AG09309 (cell line): ENCODE results near the gene PDIA2.
"Not testable (repeated sequence)": the region's sequence is repeated elsewhere in the genome, so short reads cannot be mapped to it uniquely, and the experiment has no call there.

Source experiments
- DNase-seq: peaks from one replicate; pipeline ENCODE4 v3.0.0-alpha.2; 2010; ENCODE audit warnings: low read depth
- H3K4me3 ChIP-seq: 2 replicates; pipeline ENCODE4 v1.5.1; 2011; ENCODE audit warnings: mild to moderate bottlenecking, low read depth, low read length, moderate library complexity; ENCODE audit not compliant: control insufficient read depth
- CTCF ChIP-seq: IDR thresholded peaks from 2 replicates; pipeline ENCODE4 v1.5.1; 2011; ENCODE audit warnings: mild to moderate bottlenecking, low read depth, low read length, inconsistent platforms; ENCODE audit not compliant: insufficient read depth, control insufficient read depth; ENCODE audit errors: missing control alignments

The PDIA2 gene

GRCh38 chr16:263182-263774 lies 19.7 kb upstream of the PDIA2 start:
- no peak overlapping the region for H3K4me3 ChIP-seq
- DNase-seq: no peak
- TF ChIP-seq CTCF: no peak

GRCh38 chr16:263944-264343 lies 19.0 kb upstream of the PDIA2 start:
- no peak for TF ChIP-seq CTCF
- no peak for DNase-seq
- no peak overlapping the region for H3K4me3 ChIP-seq

- TF ChIP-seq CTCF: no peak
- no peak for DNase-seq
- H3K4me3 ChIP-seq: no peak overlapping the region
Measured at GRCh38 chr16:264440-264951, 18.5 kb upstream of the PDIA2 start.

- DNase-seq: no peak
- TF ChIP-seq CTCF: no peak
- no peak overlapping the region for H3K4me3 ChIP-seq
Measured at GRCh38 chr16:265002-265529, 17.9 kb upstream of the PDIA2 start.

- no peak overlapping the region for H3K4me3 ChIP-seq
- DNase-seq: no peak
- no peak for TF ChIP-seq CTCF
Measured at GRCh38 chr16:265711-266110, 17.3 kb upstream of the PDIA2 start.

GRCh38 chr16:266258-267164 lies 16.5 kb upstream of the PDIA2 start:
- no peak for TF ChIP-seq CTCF
- DNase-seq: no peak
- no peak overlapping the region for H3K4me3 ChIP-seq

GRCh38 chr16:267562-267961 lies 15.4 kb upstream of the PDIA2 start:
- H3K4me3 ChIP-seq, DNase-seq: not testable (repeated sequence)
